ENCODE results near the gene AUTS2. TPM values are rescaled to one million over a fixed set of nuclear protein-coding genes. Genes with fewer than 3 reads are reported as not detected.

The AUTS2 gene
- polyA plus RNA-seq, 1 donor = 110 TPM

- no peak for DNase-seq
These were observed 998.8 kb downstream of the AUTS2 start for GRCh38 chr7:70597066-70597465.

GRCh38 chr7:70598976-70599375, 1000.7 kb downstream of the AUTS2 start:
- DNase-seq = no peak

GRCh38 chr7:70599446-70600190, 1001.3 kb downstream of the AUTS2 start:
- DNase-seq = no peak

GRCh38 chr7:70600993-70601392, 1002.7 kb downstream of the AUTS2 start:
- DNase-seq = no peak

DNA sequence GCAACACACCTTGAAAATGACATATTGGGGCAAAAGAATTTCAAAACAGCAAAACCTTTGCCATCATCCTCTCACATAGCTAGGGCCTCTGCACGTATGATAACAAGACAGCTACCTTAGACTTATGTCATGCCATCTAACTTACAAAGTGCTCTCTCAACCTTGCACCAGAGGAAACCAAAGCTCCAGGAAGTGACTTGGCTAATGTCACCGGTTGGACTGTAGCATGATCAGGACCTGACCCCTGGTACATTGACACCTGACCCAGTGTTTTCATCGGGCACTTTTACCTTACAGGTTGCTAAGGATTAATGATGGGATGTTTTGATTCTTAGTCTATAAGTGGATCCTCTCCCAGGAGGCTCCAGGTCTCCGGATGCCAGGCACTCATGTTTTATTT, 1003.8 kb downstream of the AUTS2 start:
- DNase-seq = no peak

- no peak for DNase-seq
These were observed 1009.0 kb downstream of the AUTS2 start for GRCh38 chr7:70607281-70607680.

GRCh38 chr7:70607759-70608158, 1009.5 kb downstream of the AUTS2 start:
- DNase-seq = no peak

GRCh38 chr7:70608229-70608628, 1010.0 kb downstream of the AUTS2 start:
- DNase-seq = no peak

DNA sequence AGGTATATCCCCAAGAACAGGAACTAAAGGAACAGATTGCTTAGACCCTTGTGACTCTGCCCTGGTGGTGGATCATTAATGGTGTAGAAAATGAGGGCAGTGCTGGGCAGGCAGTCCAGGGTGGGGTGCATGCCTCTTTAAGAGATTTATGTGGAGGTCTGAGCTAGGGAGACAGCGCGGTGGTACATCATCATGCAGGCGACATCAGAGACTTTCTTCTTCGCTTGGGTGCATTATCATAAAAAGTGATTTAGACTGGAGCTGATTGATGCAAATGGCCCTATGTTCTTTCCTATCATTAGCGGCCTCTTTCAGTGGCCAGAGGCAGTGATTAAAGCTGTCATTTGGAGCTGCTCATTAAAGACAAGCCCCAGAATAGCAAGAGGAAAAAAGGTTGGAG, 1014.5 kb downstream of the AUTS2 start:
- peak; percentile 27 for DNase-seq

GRCh38 chr7:70614237-70615045, 1016.2 kb downstream of the AUTS2 start:
- DNase-seq = no peak

GRCh38 chr7:70615066-70615606, 1016.9 kb downstream of the AUTS2 start:
- DNase-seq = no peak

DNA sequence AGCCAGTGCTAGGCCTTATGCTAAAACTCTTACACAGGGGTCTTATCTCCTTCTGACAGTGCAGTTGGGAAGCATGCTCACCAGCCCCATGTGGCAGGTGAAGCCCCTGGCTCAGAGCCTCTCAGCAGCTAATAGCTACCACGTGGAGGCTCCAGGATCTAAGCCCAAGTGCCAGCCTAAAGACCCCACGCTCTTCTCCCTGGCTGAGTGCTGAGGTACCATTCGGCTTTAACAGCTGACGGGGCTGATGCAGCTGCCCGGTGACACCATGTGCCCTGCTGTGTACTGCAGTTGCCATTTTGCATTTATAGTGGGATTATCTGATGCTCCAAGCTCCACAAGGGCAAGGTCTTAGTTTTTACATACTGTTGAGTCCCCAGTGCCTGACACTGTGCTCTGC, 1017.9 kb downstream of the AUTS2 start:
- DNase-seq = no peak

- no peak for DNase-seq
These were observed 1018.5 kb downstream of the AUTS2 start for GRCh38 chr7:70616821-70617220.

DNA sequence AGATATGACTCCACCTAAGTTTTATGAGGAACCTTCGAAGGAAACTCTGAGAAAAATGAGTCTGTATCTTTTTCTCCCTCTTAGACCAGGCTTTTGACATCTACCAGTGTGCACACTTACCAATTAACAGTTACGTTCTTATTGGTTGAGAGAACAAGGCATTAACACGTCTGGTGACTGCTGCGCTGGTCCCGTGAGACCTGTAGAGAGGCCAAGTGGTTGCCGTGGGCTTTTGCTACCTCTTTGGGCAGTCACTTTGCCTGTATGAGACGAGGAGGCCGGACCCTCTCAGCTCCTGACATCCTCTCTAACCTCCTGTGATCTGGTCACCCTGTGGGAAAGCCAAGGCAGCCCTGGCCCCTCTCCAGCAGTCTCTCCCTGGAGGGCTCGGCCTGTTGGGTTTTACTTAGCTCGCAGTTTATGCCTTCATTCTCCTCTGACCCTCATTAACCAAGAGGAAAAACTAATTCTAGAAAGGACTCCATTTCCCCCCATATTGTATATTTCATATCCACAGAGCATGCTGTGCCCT, 1019.8 kb downstream of the AUTS2 start:
- no peak for DNase-seq

GRCh38 chr7:70619130-70619529, 1020.9 kb downstream of the AUTS2 start:
- DNase-seq = no peak

GRCh38 chr7:70619659-70620058, 1021.4 kb downstream of the AUTS2 start:
- DNase-seq = no peak

GRCh38 chr7:70620333-70621055, 1022.2 kb downstream of the AUTS2 start:
- no peak for DNase-seq

DNA sequence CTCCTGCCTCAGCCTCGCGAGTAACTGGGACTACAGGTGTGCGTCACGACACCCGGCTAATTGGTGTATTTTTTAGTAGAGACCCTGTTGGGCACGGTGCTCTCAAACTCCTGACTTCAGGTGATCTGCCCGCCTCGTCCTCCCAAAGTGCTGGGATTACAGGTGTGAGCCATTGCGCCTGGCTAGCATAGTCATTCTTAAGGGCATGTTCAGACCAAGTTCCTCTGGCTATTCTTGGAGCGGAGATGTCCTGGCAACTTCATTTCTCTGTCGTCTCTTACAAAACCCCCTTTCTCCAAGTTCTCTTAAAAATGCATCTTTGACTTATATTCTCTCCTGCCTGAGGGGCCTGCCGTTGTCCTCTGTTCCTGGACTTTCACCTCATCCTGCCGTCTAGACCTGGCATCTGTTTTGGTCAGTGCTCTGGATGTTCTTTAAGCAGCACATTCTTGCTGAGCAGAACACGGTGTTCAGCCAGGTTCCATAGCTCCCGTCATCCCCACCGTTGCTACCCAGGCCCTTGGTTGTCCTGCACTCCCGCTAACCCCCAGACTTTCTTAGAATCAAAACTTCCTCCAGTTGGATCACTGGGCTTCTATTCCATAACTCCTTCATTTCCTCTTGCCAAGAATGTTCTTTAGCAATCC, 1023.8 kb downstream of the AUTS2 start:
- no peak for DNase-seq

- DNase-seq = no peak
These were observed 1024.7 kb downstream of the AUTS2 start for GRCh38 chr7:70622936-70623335.

DNA sequence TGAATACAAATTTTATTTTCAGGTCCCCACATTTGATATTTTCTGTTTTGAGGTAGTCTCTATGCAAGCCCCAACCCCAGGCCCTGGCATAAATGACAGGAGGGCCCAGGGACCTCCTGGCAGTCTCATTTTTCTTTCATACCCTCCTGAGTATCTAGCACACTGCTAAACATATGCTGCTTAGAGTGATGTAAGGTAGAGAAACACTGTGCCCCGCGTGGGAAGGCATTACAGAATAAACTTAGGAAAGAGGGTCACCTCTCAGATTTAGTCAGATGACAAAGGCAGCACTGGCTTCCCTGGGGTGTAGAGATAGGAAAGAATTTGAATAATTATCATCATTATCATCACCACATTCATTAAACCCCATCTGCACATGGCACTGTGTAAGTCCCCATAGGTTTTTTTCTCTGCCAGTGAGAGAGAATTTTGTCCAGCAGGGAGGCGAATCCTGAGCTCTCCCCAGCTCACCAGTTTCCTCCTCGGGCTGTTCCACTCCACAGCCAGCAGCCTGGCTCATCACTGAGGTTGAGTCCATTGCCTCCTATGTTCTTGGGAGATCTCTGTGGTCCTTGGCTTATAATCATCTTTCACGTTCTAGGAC, 1026.3 kb downstream of the AUTS2 start:
- DNase-seq = no peak

- no peak for DNase-seq
These were observed 1029.2 kb downstream of the AUTS2 start for GRCh38 chr7:70627461-70627860.

All from left kidney (tissue), 2 donors.